Hematopoietic multipotent progenitor cell treated with erythropoietin and hydrocortisone succinate and interleukin-3 and kit ligand, for 17 days (in vitro differentiated cells): ENCODE results near the gene SRPRA.
"Not testable (repeated sequence)": the region's sequence is repeated elsewhere in the genome, so short reads cannot be mapped to it uniquely, and the experiment has no call there.

Experiments used
- DNase-seq: peaks from one replicate; pipeline ENCODE4 v3.0.0-alpha.2; 2015; ENCODE audit warnings: low spot score

Gene SRPRA

DNA sequence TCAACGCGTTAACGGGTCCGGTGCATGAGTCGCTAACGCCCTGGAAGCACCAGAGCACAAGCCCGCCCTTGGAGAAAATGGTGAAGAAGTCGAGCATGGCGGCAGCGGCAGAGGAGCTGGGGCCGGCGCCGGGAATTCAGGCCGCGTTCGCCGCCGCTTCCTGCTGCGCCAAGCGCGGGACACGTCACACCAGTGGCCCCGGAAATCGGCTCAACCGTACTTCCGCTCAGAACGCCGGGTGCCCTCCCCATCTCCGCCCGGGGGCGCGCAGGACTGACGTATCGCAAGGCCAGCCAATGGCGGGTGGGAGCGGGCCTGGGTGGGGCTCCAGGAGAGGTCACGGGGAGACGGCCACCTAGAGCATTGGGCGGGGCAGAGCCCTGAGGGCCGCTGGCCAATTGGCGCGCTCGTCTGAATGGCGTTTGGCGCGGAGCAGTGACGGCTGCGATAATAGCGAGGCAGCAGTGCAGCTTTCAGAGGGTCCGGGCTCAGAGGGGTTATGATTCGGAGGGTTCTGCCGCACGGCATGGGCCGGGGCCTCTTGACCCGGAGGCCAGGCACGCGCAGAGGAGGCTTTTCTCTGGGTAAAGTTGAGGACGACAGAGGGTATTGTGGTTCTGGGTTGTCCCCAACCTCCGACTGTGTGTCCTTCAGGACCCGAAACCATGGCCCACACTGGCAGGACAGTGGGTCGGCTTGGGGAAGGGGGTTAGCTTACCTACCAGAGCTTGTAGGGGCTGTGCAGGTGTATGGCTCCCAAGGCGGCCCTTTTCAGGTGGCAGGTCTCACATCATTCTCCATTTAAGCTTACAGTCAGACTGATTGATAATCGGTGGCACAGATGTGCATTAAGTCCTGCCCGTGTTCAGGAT, at the start of gene SRPRA, which contains the start of gene FOXRED1:
Gene SRPRA (minus strand): TSS at position 188 of the 872 bp plus-strand sequence. CDS start 91 bp downstream, at position 97.
Gene FOXRED1 (plus strand): TSS at position 447 of the 872 bp plus-strand sequence. CDS start 53 bp downstream, at position 500.
- DNase-seq = peak; percentile 98

DNA sequence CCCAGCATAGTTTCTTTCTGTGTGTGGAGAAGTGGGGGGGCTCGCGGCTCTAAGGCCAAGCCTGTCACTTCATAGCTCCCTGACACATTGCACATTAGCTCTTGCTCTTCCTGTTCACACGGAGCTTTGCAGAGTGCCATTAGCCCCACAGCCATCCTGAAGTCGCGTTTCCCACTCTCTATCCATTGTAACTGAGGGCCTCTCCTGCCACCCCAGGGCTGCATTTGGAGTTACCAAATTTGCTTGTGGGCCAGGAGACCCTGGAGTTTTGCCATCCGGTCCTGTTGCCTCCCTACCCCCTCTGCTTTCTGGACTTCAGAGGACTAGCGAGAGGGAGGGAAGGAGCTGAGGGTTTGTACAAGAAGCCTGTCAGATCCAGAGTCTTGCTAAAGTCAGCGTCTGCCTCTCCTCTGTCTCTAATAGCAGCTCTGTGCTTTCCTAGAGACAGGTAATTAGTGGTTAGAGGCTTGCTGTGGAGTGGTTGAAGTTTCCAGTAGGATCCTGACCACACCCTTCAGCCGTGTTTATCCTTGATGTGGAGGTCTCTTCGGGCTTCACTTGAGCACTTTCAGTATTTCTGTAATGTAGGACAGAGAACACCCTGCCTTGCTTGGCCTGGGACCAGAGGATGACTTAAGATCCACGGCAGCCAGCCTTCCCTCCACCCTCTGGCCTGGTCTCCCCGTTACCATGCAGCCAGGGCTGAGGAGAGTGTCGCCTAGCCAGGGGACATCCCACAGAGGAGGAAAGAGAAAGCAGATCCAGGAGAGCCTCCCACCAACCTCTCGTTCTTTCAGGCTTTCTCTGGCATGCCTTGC, 49.3 kb upstream of the SRPRA start:
- DNase-seq = no peak

- DNase-seq = no peak
Observed at GRCh38 chr11:126317432-126317755, 48.7 kb upstream of the SRPRA start.

DNA sequence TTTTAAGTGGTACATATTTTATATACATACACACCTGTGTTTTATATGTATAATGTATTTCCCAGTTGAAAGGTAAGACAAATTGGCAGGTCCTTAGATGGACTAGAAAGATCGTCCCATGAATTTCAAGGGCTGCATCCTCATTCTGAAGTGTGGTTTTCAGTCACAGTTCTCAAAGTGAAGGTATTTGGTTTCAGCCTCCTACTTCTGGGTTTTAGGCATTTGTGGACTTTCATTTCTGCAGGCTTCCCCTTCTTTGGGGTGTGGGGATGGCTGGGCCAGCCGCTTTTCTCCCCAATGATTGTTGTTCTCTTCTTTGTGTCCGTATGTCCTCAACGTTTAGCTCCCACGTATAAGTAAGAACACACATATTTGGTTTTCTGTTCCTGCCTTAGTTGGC, 45.1 kb upstream of the SRPRA start:
- no peak for DNase-seq

GRCh38 chr11:126312961-126313360, 44.3 kb upstream of the SRPRA start:
- no peak for DNase-seq

DNA sequence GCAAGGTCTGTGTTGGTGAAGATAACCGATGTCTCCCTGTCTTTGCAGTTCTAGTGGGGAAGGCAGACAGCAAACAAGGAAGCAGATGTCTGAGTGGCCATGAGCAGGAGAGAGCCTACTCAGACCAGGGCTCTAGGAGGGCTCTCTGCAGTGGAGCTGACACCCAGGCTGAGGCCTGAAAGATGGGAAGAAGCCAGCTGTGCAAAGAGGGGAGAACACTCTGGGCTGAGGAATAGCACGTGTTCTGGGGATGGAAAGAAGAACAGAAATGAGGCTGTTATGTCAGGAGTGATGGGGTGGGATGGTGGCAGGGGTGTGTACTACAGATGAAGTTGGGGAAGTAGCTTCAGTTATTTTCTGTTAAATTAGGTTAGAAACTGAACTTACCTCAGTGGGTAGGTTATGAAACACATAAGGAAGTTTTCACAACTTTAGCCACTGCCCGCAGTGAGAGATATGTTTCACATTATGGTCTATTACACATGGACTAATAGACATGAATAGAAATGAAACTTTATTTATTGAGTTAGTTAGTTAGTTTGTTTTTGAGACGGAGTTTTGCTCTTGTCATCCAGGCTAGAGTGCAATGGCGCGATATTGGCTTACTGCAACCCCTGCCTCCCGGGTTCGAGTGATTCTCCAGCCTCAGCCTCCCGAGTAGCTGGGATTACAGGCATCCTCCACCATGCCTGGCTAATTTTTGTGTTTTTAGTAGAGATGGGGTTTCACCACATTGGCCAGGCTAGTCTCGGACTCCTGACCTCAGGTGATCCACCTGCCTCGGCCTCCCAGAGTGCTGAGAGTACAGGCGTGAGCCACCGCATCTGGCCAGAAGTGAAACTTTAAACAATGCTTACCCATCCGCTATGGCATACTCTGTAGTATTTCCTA, 43.0 kb upstream of the SRPRA start:
- DNase-seq = no peak

DNA sequence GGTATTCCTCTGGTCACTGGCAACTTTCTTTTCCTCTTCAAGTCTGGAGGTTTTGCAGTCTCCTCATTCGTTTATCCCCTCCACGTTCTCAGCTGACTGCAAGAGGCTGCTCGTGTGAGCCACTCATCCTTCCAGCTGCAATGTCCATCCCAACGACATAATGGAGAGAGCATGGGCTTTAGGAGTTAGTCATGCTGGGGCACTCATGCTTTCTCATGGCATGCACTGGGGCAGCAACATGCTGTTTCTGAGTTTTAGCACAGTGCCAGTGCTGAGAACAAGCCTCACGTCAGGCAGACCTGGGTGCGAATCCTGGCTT, 42.3 kb upstream of the SRPRA start:
- DNase-seq = no peak

- DNase-seq = peak; percentile 86
Observed at GRCh38 chr11:126310200-126310991, 41.7 kb upstream of the SRPRA start.

DNA sequence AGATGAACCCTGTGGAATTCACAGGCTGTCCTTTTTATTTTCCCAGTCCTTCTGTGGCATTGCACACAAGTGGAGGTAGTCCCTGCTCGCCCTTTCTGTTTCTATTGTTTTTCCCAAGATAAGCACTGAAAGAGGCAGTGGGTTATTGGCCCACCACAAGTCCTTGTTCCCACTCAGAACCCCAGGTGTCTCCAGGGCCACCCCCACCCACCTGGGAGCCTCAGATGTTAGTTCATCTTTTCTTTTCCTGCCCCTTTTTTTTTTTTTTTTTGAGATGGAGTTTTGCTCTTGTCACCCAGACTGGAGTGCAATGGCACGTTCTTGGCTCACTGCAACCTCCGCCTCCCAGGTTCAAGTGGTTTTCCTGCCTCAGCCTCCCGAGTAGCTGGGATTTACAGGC, 40.1 kb upstream of the SRPRA start:
- not testable (repeated sequence) for DNase-seq

- DNase-seq = no peak
Observed at GRCh38 chr11:126308271-126308671, 39.6 kb upstream of the SRPRA start.

DNA sequence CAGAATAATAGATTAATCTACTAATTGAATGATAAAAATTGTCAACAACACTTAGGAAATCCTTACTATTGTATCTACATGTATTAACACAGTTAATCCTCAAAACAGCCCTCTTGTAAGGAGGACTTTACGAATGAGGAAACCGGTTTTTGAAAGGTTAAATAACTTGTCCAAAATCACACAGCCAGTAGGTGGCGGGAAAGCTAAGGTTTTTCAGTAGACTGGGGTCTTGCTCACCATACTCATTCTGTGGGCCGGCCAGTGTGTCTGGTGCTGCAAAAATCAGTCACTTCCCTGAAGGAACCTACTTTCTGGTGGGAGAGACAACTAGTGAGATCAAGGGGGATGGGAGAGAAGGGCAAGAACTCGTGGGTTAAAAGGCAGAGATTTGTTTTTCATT, 39.0 kb upstream of the SRPRA start:
- DNase-seq = peak; percentile 33

DNA sequence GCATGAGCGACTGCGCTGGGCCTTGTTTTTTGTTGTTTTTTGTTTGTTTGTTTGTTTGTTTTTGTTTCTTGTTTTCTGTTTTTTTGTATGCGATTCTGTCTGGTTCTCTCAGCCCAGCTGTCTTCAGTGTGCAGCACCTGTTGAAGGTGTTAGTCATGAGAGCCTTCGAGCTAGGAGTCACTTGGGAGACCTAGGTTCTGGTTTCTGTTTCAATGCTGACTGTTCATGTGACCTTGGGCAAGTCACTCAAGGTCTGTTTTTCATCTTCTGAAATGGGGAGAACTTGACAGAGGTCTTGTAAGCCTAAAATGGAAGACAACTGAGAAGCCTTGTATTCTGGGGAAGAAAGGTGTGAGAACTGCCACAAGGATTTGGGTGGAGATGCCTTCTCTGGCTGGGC, 37.0 kb upstream of the SRPRA start:
- DNase-seq = no peak

DNA sequence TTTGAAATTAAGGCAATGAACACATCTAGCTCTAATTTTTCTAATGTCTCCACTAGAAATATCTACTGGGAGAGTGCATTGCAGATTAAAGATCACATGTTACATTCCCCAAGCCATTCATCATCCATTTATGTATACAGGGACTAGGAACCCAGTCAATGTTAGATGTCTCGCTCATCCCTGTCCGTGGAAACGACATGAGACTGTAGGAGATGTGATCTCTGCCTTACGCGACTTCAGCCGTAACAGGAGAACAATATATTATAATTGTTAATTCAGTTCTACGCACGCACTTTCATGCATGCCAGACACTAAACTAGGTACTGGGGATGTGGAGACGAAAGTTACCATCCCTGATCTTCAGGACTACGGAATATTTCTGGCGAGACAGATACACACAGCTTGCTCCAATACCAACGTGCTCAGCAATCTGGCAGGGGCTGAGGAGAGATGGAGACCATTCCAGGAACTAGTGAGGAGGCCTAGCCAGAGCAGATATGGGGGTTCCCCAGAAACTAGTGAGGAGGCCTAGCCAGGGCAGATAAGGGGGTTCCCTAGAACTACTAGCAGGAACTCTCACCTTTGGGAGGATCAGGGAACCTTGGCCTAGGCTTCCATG, 35.9 kb upstream of the SRPRA start:
- DNase-seq = no peak

DNA sequence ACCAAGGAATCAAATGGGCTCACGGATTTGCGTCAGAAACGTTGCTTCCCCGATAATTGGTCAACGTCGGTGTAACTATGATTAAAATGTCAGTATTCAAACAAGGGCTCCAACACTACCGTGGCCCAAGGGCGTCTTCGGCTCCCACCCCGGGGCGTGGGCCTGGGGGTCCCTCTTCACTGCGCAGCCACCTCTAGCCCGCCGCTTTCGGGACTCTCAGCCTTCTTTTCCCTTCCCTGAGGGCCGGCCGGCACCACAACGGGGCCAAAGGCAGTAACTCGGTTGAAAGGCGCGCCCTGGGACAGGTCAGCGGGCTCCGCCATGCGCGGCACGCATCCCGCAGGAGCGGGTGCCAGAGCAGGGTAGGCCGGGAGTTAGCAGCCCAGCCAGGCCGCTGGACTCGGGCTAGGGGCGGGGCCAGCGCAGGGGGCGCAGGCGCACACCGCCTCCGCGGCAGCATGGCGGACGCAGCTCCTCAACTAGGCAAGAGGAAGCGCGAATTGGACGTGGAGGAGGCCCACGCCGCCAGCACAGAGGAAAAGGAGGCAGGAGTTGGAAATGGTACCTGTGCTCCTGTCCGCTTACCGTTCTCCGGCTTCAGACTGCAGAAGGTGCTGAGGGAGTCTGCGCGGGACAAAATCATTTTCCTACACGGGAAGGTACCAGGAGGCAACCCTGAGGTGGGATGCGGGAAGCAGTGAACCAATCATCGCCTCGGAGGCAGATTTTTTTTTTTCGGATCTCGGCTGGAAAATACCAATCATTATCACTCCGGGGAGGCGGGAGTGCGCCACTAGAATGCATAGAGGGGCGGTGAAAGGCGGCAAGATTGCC, 35.1 kb upstream of the SRPRA start, which contains the start of gene DCPS:
Gene DCPS (plus strand): TSS at position 438 of the 834 bp plus-strand sequence. CDS start 21 bp downstream, at position 459.
- peak; percentile 83 for DNase-seq

DNA sequence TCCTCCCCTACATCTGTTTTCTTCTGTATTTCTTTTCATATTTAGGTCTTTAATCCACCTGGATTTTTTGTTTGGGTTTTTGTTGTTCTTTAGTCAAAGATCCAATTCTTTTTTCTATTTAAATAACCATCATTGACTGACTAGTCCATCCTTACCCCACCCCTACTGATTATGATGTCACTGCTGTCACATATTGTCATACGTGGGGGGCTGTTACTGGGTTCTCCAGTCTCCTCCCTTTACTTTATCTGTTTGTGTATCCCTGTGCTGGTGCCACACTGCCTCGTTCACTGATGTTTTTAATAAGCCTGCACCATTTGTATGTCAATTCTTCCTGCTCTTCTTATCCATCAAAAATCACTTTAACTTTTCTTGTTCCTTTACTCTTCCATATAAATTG, 28.3 kb upstream of the SRPRA start:
- no peak for DNase-seq

DNA sequence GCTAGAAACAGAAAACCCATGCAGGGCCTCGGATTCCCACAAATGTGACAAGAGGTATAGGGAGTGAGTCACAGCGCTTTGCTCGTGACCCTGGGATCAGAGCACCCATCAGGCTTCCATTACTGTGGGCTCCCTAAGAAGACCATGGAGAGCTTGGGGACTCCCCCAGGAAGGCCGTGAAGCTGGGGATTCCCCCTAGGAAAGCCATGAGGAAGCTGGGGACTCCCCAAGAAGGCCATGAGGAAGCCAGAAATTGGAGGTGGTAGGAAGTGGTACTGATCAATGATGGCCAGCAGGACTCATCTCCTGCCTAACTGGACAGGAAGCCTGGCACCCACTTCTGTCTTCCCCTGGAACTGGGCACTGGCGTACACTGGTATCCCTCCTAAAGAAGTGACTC, 25.0 kb upstream of the SRPRA start:
- no peak for DNase-seq

DNA sequence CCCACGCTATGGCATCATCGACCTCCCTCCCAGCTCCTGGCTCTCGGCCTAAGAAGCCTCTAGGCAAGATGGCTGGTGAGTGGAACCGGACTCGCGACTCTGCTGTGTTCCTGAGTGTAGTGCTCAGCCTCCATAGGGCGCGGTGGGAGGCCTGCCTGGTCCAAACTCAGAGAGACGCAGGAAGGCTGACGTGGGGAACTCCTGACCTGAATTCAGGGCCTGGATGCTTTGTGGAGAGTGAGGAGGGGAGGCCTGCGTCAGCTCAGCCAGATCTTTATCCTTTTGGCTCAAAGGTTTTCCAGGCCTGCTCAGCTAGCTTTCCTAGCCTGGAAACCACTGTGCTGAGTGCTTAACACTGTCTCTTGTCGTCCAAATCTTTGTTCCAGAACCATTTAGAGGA, 22.2 kb upstream of the SRPRA start:
- no peak for DNase-seq

DNA sequence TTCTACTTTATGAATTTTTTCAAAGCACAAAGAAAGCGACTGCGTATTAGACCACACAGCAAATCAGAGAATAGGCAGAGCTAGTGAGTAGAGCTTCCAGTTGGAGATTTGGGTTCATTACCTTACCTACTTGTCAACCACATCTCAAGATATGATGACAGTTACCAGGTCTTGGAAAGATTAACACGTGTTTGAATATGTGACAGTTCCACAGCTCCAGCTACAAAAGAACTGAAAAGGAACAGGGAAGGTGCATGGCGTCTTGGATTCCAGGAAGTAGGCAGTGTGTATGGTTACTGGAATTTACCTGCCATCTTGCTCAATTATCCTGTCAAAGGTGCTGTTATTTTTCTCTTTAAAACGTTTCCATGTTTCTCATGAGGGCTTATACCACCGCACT, 19.5 kb upstream of the SRPRA start:
- no peak for DNase-seq

DNA sequence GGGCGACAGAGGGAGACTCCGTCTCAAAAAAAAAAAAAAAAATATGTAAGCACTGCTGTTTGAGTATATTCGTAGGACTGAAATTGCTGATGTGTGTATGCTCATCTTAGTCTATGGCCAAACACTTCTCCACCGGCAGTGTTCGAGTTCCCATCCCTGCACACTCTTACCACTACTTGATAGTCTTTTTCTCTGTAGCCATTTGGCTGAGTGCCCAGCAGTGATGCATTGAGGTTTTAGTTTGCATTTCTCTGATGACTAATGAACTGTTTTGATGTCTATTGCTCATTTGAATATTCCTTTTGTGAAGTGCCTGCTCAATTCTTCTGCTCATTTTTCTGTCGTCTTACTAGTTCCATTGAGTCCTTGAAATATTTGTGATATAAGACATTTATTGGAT, 16.1 kb upstream of the SRPRA start:
- peak; percentile 22 for DNase-seq
